Endothelial cell (in vitro differentiated cells): ENCODE results near the gene KRT33B. TPM values are rescaled to one million over a fixed set of nuclear protein-coding genes. Genes with fewer than 3 reads are reported as not detected.

Experiments used
- DNase-seq: peaks from one replicate; pipeline ENCODE4 v3.0.0; 2021; ENCODE audit warnings: low spot score
- H3K27ac Mint-ChIP-seq: one replicate; pipeline ENCODE4 v1.8.0; 2021; ENCODE audit warnings: mixed read lengths, inconsistent platforms; ENCODE audit not compliant: unreplicated experiment
- H3K27me3 Mint-ChIP-seq: one replicate; pipeline ENCODE4 v1.8.0; 2021; ENCODE audit warnings: mild to moderate bottlenecking, moderate library complexity, mixed read lengths, inconsistent platforms; ENCODE audit not compliant: unreplicated experiment
- H3K36me3 Mint-ChIP-seq: one replicate; pipeline ENCODE4 v1.8.0; 2021; ENCODE audit warnings: mild to moderate bottlenecking, low read depth, mixed read lengths, inconsistent platforms; ENCODE audit not compliant: unreplicated experiment
- H3K4me1 Mint-ChIP-seq: one replicate; pipeline ENCODE4 v1.8.0; 2021; ENCODE audit warnings: mild to moderate bottlenecking, mixed read lengths, inconsistent platforms; ENCODE audit not compliant: unreplicated experiment
- H3K4me3 Mint-ChIP-seq: one replicate; pipeline ENCODE4 v1.8.0; 2021; ENCODE audit warnings: mild to moderate bottlenecking, mixed read lengths, inconsistent platforms; ENCODE audit not compliant: unreplicated experiment
- H3K9me3 Mint-ChIP-seq: one replicate; pipeline ENCODE4 v1.8.0; 2021; ENCODE audit warnings: mixed read lengths, inconsistent platforms; ENCODE audit not compliant: unreplicated experiment
- CTCF ChIP-seq: fragments of 200-600 bp; sonication (generic); IDR thresholded peaks from one replicate; pipeline ENCODE4 v1.5.0; 2021; ENCODE audit warnings: antibody characterized with exemption; ENCODE audit not compliant: unreplicated experiment
- total RNA-seq: library from RNA; stranded (reverse); fragmentation: NEBNext Ultra II Directional; extraction: Animal tissue kit (Norgen Biotek cat#: 25700); gene quantifications from one replicate; pipeline ENCODE4 v1.2.1, GENCODE V29; 2021; ENCODE audit not compliant: unreplicated experiment

The KRT33B gene
- total RNA-seq, 1 donor from 2014 or later: not detected

DNA sequence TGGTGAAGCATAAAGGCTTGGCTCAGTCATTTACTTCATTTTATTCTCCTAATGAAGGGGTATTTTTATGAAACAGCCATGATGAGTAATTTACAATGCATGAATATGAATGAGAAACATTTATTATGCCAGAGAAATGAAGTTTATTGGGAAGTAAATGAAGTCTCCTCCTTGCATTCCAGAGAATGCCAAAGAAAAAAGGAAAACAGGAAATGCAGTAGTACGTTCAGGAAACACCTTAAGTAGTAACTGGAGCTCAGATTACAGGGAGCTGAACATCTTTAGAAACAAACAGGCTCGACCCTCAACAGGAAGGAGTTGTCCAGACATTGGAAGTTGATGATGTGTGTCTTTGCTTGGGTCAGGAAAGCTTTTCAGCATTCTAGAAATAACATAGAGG is 7.9 kb upstream of the KRT33B start:
- no peak for TF ChIP-seq CTCF
- H3K9me3 Mint-ChIP-seq: peaks cover 5% of the 10 kb centered on the region

DNA sequence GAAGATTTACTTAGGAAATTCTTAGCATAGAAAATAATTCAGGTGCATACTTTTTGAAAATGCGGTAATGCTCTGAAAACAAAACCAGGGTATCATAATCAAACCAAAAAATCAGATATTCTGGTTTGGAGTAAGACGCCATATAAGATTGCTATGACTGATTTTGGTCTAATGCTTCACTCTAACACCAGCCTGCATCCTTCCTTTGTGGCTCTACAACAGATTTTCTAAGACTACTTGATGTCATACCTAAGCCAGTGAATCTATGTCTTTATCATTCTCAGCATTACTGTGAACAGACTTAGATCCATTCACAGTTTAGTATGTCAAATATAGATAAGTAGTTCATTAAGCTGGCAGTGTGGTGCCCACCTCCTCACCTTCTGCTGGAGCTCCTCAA is 590 bp downstream of the KRT33B start:
- H3K4me3 Mint-ChIP-seq: no peak overlapping the region

More for the DNA sequence above, 7.9 kb upstream of the KRT33B start:
- no peak for DNase-seq
- H3K27ac Mint-ChIP-seq: peak overlapping the region; percentile 92
- peaks cover 4% of the 10 kb centered on the region for H3K27me3 Mint-ChIP-seq
- no peak overlapping the region for H3K4me3 Mint-ChIP-seq
- peaks cover 24% of the 10 kb centered on the region for H3K4me1 Mint-ChIP-seq
- no peaks in the 10 kb centered on the region for H3K36me3 Mint-ChIP-seq

DNA sequence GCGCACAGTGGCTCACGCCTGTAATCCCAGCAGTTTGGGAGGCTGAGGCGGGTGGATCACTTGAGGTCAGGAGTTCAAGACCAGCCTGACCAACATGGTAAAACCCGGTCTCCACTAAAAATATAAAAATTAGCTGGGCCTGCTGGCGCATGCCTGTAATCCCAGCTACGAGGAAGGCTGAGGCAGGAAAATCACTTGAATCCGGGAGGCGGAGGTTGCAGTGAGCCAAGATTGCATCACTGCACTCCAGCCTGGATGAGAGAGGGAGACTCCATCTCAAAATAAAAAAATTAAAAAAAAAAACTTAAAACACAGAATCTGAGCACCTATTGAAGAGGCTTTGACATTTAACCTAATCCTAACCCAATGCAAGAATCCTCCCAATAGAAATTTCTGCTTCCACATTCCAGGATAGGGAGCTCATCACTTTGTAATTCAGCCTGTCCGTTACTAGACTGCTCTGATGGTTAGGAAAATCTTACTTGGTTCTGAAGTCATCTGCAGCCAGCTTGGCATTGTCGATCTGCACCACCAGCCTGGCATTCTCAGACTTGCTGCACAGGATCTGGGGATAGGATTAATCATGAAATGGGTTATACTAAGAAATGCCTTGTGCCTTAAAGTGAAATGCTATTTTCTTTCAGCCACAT is 2.1 kb downstream of the KRT33B start:
- no peak for DNase-seq
- no peaks in the 10 kb centered on the region for H3K9me3 Mint-ChIP-seq
- no peak overlapping the region for H3K4me3 Mint-ChIP-seq
- no peak overlapping the region for H3K27ac Mint-ChIP-seq
- H3K27me3 Mint-ChIP-seq: peaks cover 2% of the 10 kb centered on the region
- no peaks in the 10 kb centered on the region for H3K36me3 Mint-ChIP-seq
- H3K4me1 Mint-ChIP-seq: no peaks in the 10 kb centered on the region
- no peak for TF ChIP-seq CTCF

More for the DNA sequence above, 590 bp downstream of the KRT33B start:
- Mint-ChIP-seq H3K9me3 (no peaks in the 10 kb centered on the region), H3K36me3 (no peaks in the 10 kb centered on the region), H3K27me3 (no peaks in the 10 kb centered on the region), H3K4me1 (no peaks in the 10 kb centered on the region), H3K27ac (no peak overlapping the region)
- no peak for TF ChIP-seq CTCF
- no peak for DNase-seq

- Mint-ChIP-seq H3K36me3 (no peaks in the 10 kb centered on the region), H3K4me3 (no peak overlapping the region), H3K27me3 (peaks cover 2% of the 10 kb centered on the region), H3K27ac (no peak overlapping the region), H3K9me3 (no peaks in the 10 kb centered on the region), H3K4me1 (no peaks in the 10 kb centered on the region)
- no peak for TF ChIP-seq CTCF
- no peak for DNase-seq
Observed at GRCh38 chr17:41366070-41366469, 3.5 kb downstream of the KRT33B start.

DNA sequence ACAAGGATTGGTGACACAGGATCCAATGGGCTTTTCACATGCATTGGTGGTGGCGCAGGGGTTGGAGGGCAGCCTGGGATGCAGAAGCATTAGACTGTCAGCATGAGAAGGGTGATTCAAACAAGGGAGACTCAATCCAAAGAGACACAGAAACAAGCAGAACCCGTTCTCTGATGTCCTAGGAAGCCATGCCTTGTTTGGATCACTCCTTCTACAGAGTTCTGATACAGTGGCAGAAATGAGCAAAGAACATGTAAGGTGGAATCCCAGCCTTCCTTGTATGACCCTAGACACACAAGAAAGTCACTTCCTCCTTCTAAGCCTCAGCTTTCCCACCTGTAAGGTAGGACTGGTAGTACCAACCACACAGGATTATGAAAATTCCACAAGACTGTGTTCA is 5.7 kb downstream of the KRT33B start:
- H3K4me1 Mint-ChIP-seq: no peaks in the 10 kb centered on the region
- no peaks in the 10 kb centered on the region for H3K9me3 Mint-ChIP-seq
- H3K4me3 Mint-ChIP-seq: no peak overlapping the region
- no peak for DNase-seq
- TF ChIP-seq CTCF: no peak
- no peak overlapping the region for H3K27ac Mint-ChIP-seq
- no peaks in the 10 kb centered on the region for H3K36me3 Mint-ChIP-seq
- H3K27me3 Mint-ChIP-seq: peaks cover 2% of the 10 kb centered on the region
